ENCODE results near the gene PTH1R.

PTH1R gene

GRCh38 chr3:46894256-46894655, 16.7 kb downstream of the PTH1R start:
- TF ChIP-seq TEAD4 (IDR thresholded peaks at IDR 0.05) (no peak), CEBPB (IDR thresholded peaks at IDR 0.05) (no peak), EP300 (IDR thresholded peaks at IDR 0.05; ENCODE audit: borderline replicate concordance) (no peak), YY1 (IDR thresholded peaks at IDR 0.05; ENCODE audit: low read depth) (no peak), MAX (IDR thresholded peaks at IDR 0.05) (no peak)

- no peak for TF ChIP-seq TAF1 (IDR thresholded peaks at IDR 0.05; ENCODE audit: low read depth)
- TF ChIP-seq RAD21 (IDR thresholded peaks at IDR 0.05; ENCODE audit: low read depth), result peak; percentile 94
Observed at GRCh38 chr3:46895204-46895660, 17.7 kb downstream of the PTH1R start.

GRCh38 chr3:46895761-46896160, 18.2 kb downstream of the PTH1R start:
- TF ChIP-seq RAD21 (IDR thresholded peaks at IDR 0.05; ENCODE audit: low read depth), result no peak
- no peak for TF ChIP-seq MAX (IDR thresholded peaks at IDR 0.05)
- no peak for TF ChIP-seq REST (IDR thresholded peaks at IDR 0.05; ENCODE audit: low read depth)
- TF ChIP-seq EGR1 (IDR thresholded peaks at IDR 0.05), result no peak
- no peak for TF ChIP-seq USF1 (IDR thresholded peaks at IDR 0.05)
- no peak for TF ChIP-seq TAF1 (IDR thresholded peaks at IDR 0.05; ENCODE audit: low read depth)
- no peak for TF ChIP-seq YY1 (IDR thresholded peaks at IDR 0.05; ENCODE audit: low read depth)
- TF ChIP-seq CREB1 (IDR thresholded peaks at IDR 0.05; ENCODE audit: low read depth), result no peak
- TF ChIP-seq TCF12 (IDR thresholded peaks at IDR 0.05; ENCODE audit: low read depth), result no peak
- TF ChIP-seq NFIC (IDR thresholded peaks at IDR 0.05), result no peak
- no peak for TF ChIP-seq EP300 (IDR thresholded peaks at IDR 0.05; ENCODE audit: borderline replicate concordance)
- TF ChIP-seq CEBPB (IDR thresholded peaks at IDR 0.05), result no peak
- no peak for TF ChIP-seq FOXM1 (IDR thresholded peaks at IDR 0.05; ENCODE audit: borderline replicate concordance, low read depth)
- TF ChIP-seq TEAD4 (IDR thresholded peaks at IDR 0.05), result no peak
- no peak for TF ChIP-seq ZBTB7A (IDR thresholded peaks at IDR 0.05; ENCODE audit: low read depth)

- TF ChIP-seq YY1 (IDR thresholded peaks at IDR 0.05; ENCODE audit: low read depth) (no peak), FOXM1 (IDR thresholded peaks at IDR 0.05; ENCODE audit: borderline replicate concordance, low read depth) (no peak), REST (IDR thresholded peaks at IDR 0.05; ENCODE audit: low read depth) (no peak), TAF1 (IDR thresholded peaks at IDR 0.05; ENCODE audit: low read depth) (no peak), TCF12 (IDR thresholded peaks at IDR 0.05; ENCODE audit: low read depth) (no peak)
Observed at GRCh38 chr3:46896386-46896785, 18.9 kb downstream of the PTH1R start.

- TF ChIP-seq TCF12 (IDR thresholded peaks at IDR 0.05; ENCODE audit: low read depth) (no peak), CEBPB (IDR thresholded peaks at IDR 0.05) (no peak), CREB1 (IDR thresholded peaks at IDR 0.05; ENCODE audit: low read depth) (no peak), NFIC (IDR thresholded peaks at IDR 0.05) (no peak), FOXM1 (IDR thresholded peaks at IDR 0.05; ENCODE audit: borderline replicate concordance, low read depth) (no peak), MAX (IDR thresholded peaks at IDR 0.05) (no peak), RAD21 (IDR thresholded peaks at IDR 0.05; ENCODE audit: low read depth) (no peak)
Observed at GRCh38 chr3:46897031-46897430, 19.5 kb downstream of the PTH1R start.

- TF ChIP-seq EGR1 (IDR thresholded peaks at IDR 0.05) (no peak), NFIC (IDR thresholded peaks at IDR 0.05) (no peak), TAF1 (IDR thresholded peaks at IDR 0.05; ENCODE audit: low read depth) (no peak), USF1 (IDR thresholded peaks at IDR 0.05) (no peak), TCF12 (IDR thresholded peaks at IDR 0.05; ENCODE audit: low read depth) (no peak), YY1 (IDR thresholded peaks at IDR 0.05; ENCODE audit: low read depth) (no peak), MAX (IDR thresholded peaks at IDR 0.05) (no peak), TEAD4 (IDR thresholded peaks at IDR 0.05) (no peak), REST (IDR thresholded peaks at IDR 0.05; ENCODE audit: low read depth) (no peak), CEBPB (IDR thresholded peaks at IDR 0.05) (no peak), ZBTB7A (IDR thresholded peaks at IDR 0.05; ENCODE audit: low read depth) (no peak), RAD21 (IDR thresholded peaks at IDR 0.05; ENCODE audit: low read depth) (no peak), EP300 (IDR thresholded peaks at IDR 0.05; ENCODE audit: borderline replicate concordance) (no peak)
Observed at GRCh38 chr3:46897829-46898320, 20.4 kb downstream of the PTH1R start.

Data from Ishikawa (cell line).